ENCODE results near the gene ADAM17.

GRCh38 chr2:9595746-9596145, 40.1 kb upstream of the ADAM17 start:
- TF ChIP-seq, protein P1, sequence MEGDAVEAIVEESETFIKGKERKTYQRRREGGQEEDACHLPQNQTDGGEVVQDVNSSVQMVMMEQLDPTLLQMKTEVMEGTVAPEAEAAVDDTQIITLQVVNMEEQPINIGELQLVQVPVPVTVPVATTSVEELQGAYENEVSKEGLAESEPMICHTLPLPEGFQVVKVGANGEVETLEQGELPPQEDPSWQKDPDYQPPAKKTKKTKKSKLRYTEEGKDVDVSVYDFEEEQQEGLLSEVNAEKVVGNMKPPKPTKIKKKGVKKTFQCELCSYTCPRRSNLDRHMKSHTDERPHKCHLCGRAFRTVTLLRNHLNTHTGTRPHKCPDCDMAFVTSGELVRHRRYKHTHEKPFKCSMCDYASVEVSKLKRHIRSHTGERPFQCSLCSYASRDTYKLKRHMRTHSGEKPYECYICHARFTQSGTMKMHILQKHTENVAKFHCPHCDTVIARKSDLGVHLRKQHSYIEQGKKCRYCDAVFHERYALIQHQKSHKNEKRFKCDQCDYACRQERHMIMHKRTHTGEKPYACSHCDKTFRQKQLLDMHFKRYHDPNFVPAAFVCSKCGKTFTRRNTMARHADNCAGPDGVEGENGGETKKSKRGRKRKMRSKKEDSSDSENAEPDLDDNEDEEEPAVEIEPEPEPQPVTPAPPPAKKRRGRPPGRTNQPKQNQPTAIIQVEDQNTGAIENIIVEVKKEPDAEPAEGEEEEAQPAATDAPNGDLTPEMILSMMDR (conservative IDR thresholded peaks at IDR 0.05), result no peak
- TF ChIP-seq ZFX (IDR thresholded peaks at IDR 0.05), result no peak

Data from C4-2B (cell line).